Measurements from ENCODE around the gene CHPT1.

DNA sequence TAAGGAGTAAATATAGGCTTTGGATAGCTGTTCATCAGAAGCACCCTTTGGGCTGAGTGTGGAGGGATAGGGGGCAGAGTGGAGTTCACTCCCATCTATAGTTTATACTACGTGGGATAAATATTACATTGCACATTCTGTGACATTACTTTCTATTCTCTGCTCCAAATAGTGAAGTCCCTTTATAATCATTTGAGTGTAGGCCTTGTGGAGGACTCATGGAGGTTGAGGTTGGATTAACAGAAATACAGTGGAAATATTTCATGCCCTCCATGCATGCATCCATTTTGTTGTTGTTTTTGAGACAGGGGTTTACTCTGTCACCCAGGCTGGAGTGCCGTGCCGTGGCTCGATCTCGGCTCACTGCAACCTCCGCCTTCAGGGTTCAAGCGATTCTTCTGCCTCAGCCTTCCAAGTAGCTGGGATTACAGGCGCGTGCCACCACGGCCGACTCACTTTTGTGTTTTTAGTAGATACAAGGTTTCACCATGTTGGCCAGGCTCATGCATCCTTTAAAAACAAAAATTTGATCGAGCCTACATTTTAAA, 1.4 kb downstream of the CHPT1 start:
- TF ChIP-seq GATA2 (IDR thresholded peaks at IDR 0.05; ENCODE audit: low read depth, low read length) (no peak), GATA3 (IDR thresholded peaks at IDR 0.05; ENCODE audit: low read depth, low read length) (no peak)

All from SH-SY5Y (cell line).